Right ventricle myocardium superior (tissue), 1 donor: ENCODE data around the gene UGT1A4. TPM values are rescaled to one million over a fixed set of nuclear protein-coding genes. Genes with fewer than 3 reads are reported as not detected.

Experiments used
- ATAC-seq: fragments of 200-7000 bp; cut with Tn5 transposase; one replicate; pipeline ENCODE4 v1.9.1; 2020; ENCODE audit warnings: mild to moderate bottlenecking; ENCODE audit not compliant: poor library complexity
- DNase-seq: peaks from one replicate; pipeline ENCODE4 v3.0.0-alpha.2; 2020
- intact Hi-C: fragments of 100-400 bp; cut with DNase I; formaldehyde crosslinking; loops from one replicate; pipeline ENCODE4 v1.11.2; 2022
- total RNA-seq: library from RNA; stranded (reverse); fragmentation: NEBNext Ultra II Directional; extraction: Animal tissue kit (Norgen Biotek cat#: 25700); gene quantifications from one replicate; pipeline ENCODE4 v1.2.1, GENCODE V29; 2021
- donor health status: DM: no; HTN: yes; CAD: no; lungs with severe emphysema.

UGT1A4 gene
- total RNA-seq, 1 donor from 2014 or later, result not detected

DNA sequence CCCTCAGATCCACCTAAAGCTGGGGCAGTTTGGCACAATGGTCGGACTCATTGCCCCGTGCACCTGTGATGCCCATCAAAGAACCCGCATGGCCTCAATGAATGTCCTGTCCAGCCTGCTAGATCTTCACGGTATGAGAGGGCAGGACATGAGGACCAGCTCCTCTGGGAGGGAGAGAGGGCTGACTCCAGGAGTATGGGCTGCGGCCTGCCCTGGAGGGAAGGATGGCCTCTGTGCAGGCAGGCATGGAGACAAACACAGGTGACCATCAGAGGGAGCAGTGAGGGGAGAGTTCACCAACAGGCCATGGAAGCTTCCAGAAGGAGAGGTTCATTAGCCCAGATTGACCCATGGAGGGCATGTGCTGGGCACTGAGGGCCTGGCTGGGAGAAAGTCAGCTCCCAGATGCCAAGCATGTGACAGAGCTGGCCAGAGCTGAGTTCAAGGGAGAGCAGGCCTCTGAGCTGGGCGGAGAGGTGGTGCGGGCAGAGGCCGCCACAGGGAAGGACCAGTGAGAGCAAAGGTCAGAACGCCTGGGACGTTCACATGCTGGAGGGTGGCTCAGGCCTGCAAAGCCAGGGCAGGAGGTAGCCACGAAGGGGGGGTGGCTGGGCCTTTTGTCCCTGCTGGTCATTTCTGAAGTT lies 99.6 kb downstream of the UGT1A4 start:
- ATAC-seq (no peak), DNase-seq (no peak)
- intact Hi-C loops, result no loop called here

DNA sequence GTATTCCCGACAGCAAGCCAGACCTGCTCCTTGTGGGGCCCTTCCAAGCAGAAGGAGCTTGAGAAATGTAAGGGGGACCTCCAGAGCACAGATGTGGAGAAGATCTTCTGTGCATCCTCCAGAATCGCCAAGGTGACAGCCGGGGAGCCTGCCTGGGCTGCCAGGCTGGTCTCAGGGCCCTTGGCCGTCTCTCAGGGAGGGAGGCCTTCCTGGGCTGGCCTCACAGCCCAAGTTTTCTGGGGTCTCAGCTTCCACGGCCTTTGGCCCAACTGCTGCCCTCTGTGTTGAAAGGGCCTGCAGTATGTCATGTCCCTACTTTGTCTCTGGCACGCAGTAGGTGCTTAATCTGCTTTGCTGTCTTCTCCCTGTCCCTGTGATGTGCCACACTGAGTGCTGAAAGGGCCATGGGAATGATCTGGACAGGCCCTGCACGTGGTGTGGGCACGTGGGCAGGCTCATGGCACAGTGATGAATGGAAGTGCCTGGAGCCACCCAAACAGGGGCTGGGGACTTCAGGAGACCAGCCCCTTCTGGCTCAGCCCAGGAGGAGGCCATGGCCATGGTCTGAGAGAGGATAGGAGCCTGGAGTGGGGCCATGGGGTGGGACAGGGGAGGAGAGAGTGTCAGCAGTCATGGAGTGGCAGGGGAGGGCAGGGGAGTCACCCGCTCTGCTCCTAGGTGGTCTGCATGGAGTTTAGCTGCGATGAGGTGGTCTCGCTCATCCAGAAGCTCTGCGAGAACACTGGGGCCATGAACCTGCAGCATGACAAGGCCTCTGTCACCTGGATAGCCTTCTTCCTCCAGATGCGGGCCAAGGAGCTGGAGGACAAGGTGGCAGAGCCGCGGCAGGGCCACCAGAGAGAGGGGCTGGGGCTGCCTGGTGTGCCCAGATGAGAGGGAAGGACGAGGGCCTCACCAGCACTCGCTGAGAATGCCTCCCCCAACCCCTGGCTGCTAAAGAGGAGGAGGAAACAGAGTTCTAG lies 100.4 kb downstream of the UGT1A4 start:
- intact Hi-C loops, result no loop called here
- no peak for ATAC-seq
- DNase-seq, result no peak

DNA sequence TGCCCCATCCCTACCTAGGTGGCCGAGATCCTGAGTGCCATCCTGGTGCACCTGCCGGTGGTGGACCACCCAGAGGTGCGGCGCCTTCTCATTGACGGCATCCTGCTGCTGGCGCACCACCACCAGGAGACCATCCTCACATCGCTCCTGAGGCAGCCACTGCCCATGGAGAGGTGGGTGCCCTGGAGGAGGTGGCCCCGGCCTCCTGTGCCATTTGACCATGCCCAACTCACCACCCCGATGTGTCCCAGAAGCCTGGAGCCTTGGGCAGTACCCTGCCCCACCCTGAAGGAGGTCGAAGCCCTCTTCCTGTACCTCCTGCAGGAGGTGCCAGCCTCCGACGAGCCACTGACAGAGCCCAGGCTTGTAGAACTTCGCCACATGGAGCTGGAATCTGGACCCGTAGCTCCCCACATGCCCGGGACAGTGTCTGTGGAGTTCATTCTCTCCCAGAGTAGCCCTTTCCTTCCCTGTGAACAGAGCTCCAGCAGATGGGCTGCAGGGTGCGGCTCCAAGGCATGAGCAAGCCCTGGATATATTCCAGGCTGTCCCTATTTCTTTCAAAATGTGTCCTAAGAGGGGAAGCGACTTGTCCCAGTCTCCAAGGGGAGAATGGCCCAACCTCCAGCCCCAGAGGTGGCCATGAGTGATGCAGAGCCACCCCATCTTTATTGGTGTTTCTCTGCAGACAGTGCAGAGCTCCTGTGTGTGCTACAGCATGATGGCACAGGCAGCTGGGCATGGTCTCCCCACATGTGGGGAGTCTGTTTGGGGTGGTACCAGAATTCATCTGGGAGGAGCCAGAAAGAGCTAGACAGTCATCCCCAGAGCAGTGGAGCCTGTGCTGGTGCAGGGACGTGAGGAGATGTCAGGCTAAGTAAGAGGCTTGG lies 101.6 kb downstream of the UGT1A4 start:
- no peak for DNase-seq
- no peak for ATAC-seq
- intact Hi-C loops, result no loop called here

DNA sequence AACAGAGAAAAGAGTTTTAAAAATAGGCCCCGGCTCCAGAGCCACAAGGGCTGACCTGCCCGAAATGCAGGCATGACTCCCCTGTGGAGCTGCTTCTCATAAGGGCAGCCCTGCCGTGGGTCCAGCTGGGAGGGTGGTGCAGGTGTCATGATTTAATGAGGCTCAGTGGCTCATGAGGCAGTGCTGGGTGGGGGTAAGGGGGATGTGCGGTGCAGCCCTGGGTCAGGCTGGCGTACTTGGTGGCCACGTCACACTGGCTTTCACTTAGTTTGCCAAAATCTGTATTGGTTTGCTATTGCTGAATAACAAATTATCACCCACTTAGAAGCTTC lies 102.2 kb downstream of the UGT1A4 start:
- no peak for DNase-seq
- ATAC-seq, result no peak
- intact Hi-C loops, result no loop called here

DNA sequence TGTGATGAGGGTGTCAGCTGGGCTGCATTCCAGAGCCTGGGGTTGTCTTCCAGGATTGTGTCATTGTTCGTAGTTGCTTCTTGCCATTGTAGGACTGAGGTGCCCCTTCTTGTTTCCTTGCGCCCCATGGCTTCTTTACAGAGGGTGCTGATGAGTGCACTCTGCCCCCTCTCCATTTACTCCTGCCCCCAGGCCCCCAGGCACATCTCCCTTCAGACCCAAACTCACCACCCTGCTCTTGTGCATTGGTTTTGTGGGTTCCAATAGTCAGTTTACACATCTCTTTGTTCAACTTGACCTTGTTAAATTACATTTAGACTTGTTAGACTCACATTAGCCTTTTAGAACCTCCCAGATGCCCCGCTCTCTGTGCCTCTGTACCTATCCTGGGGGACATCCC lies 102.7 kb downstream of the UGT1A4 start:
- DNase-seq (no peak), ATAC-seq (no peak)
- intact Hi-C loops, result no loop called here

DNA sequence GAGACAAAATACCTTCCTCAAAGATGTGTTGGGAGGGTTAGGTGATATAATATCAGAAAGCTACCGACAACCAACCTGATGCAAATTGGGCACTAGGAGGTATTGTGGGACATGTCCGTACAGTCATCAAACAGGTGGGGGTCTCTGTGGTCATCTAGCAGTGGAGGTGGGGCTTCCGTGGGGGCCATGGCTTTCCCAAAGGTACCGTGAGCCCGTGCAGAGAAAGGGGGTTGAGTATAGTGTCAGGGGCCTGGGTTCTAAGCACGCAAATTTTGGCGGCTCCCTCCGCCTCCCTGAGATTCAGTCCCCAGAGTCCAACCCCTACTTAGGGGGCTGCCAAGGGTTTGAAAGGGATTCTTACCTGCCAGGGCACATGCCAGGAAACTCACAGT lies 103.2 kb downstream of the UGT1A4 start:
- DNase-seq (no peak), ATAC-seq (no peak)
- intact Hi-C loops, result no loop called here

DNA sequence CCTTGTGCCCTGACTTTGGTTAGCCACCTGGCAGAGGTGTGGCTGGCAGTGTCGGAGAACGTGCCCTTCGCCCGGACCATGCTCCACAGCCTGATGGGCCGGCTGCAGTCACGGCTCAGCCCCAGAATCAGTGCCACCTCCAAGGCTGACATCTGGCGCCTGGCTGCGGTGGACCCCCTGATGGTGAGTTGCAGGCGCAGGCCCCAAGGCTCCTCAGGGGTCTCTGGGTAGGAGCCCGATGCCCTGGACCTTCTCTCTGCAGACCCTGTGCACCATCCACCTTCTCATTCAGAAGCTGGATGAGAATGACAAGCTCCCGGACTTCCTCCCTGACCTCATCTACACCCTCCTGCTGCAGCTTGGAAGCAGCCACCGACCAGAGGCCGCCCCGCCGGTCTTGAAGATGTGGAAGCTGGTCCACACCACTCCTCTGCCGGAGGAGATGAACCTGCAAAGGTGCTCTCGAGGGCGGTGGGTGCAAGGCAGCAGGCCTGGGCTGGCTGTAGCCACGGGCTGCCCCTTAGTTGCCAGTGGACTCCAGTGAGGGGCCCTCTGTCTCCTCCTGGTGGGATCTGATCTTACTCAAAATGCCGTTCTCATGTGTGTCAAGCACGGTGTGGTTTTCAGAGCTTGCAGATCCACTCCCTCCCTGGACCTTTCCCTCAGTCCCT lies 103.7 kb downstream of the UGT1A4 start:
- ATAC-seq (no peak), DNase-seq (no peak)
- intact Hi-C loops, result no loop called here

Other genes with a start within 250 kb of the UGT1A4 start
- gene USP40, start 152.0 kb upstream of the UGT1A4 start, total RNA-seq, result 18.0 TPM
- not detected for gene UGT1A8, start 101.1 kb upstream of the UGT1A4 start, total RNA-seq
- gene UGT1A10, start 82.3 kb upstream of the UGT1A4 start, total RNA-seq, result not detected
- gene UGT1A9, start 46.8 kb upstream of the UGT1A4 start, total RNA-seq, result not detected
- not detected for gene UGT1A7, start 36.8 kb upstream of the UGT1A4 start, total RNA-seq
- gene UGT1A6, start 25.8 kb upstream of the UGT1A4 start, total RNA-seq, result 0.32 TPM
- not detected for gene UGT1A5, start 5.8 kb upstream of the UGT1A4 start, total RNA-seq
- not detected for gene UGT1A3, start 10.3 kb downstream of the UGT1A4 start, total RNA-seq
- not detected for gene UGT1A1, start 41.5 kb downstream of the UGT1A4 start, total RNA-seq
- not detected for gene MROH2A, start 59.6 kb downstream of the UGT1A4 start, total RNA-seq
- 0.40 TPM for gene HJURP, start 135.8 kb downstream of the UGT1A4 start, total RNA-seq
- gene TRPM8, start 198.6 kb downstream of the UGT1A4 start, total RNA-seq, result not detected